GM06990 (cell line): ENCODE measurements around the gene ETV6.

ENCODE experiments used
- DNase-seq: peaks from one replicate; pipeline ENCODE4 v3.0.0-alpha.2; 2011; ENCODE audit not compliant: insufficient read length; ENCODE audit errors: extremely low read depth
- H3K27me3 ChIP-seq: replicated peaks from 2 replicates; pipeline ENCODE4 v1.6.0; 2011; ENCODE audit warnings: low read length; ENCODE audit not compliant: control insufficient read depth, insufficient read depth
- H3K36me3 ChIP-seq: 2 replicates; pipeline ENCODE4 v1.5.1; 2011; ENCODE audit warnings: low read length; ENCODE audit not compliant: control insufficient read depth, insufficient read depth
- H3K4me3 ChIP-seq: replicated peaks from 2 replicates; pipeline ENCODE4 v1.5.1; 2011; ENCODE audit warnings: low read depth, mild to moderate bottlenecking, control low read depth, low read length
- TF ChIP-seq, protein P1 (sequence below): IDR thresholded peaks from 2 replicates; pipeline ENCODE4 v1.5.1; 2011; ENCODE audit warnings: low read length, control low read depth, mild to moderate bottlenecking, inconsistent platforms; ENCODE audit not compliant: insufficient read depth, poor library complexity, severe bottlenecking

ETV6 gene

GRCh38 chr12:11897923-11898322 is 248.4 kb downstream of the ETV6 start:
- Histone ChIP-seq H3K27me3 (no peaks in the 10 kb centered on the region), H3K36me3 (peaks cover 9% of the 10 kb centered on the region), H3K4me3 (no peak overlapping the region)
- no peak for DNase-seq
- TF ChIP-seq, protein P1, sequence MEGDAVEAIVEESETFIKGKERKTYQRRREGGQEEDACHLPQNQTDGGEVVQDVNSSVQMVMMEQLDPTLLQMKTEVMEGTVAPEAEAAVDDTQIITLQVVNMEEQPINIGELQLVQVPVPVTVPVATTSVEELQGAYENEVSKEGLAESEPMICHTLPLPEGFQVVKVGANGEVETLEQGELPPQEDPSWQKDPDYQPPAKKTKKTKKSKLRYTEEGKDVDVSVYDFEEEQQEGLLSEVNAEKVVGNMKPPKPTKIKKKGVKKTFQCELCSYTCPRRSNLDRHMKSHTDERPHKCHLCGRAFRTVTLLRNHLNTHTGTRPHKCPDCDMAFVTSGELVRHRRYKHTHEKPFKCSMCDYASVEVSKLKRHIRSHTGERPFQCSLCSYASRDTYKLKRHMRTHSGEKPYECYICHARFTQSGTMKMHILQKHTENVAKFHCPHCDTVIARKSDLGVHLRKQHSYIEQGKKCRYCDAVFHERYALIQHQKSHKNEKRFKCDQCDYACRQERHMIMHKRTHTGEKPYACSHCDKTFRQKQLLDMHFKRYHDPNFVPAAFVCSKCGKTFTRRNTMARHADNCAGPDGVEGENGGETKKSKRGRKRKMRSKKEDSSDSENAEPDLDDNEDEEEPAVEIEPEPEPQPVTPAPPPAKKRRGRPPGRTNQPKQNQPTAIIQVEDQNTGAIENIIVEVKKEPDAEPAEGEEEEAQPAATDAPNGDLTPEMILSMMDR: no peak

GRCh38 chr12:11901701-11902524 is 252.4 kb downstream of the ETV6 start:
- Histone ChIP-seq H3K4me3 (no peak overlapping the region), H3K27me3 (no peaks in the 10 kb centered on the region), H3K36me3 (no peaks in the 10 kb centered on the region)
- no peak for DNase-seq
- TF ChIP-seq, protein P1: no peak

- Histone ChIP-seq H3K27me3 (no peaks in the 10 kb centered on the region), H3K36me3 (no peaks in the 10 kb centered on the region), H3K4me3 (no peak overlapping the region)
- TF ChIP-seq, protein P1: no peak
- DNase-seq: no peak
Observed at GRCh38 chr12:11902525-11902875, 253.0 kb downstream of the ETV6 start.

GRCh38 chr12:11904124-11904523 is 254.7 kb downstream of the ETV6 start:
- TF ChIP-seq, protein P1: no peak
- H3K27me3 ChIP-seq: no peaks in the 10 kb centered on the region
- no peak overlapping the region for H3K4me3 ChIP-seq
- H3K36me3 ChIP-seq: no peaks in the 10 kb centered on the region
- DNase-seq: no peak

DNA sequence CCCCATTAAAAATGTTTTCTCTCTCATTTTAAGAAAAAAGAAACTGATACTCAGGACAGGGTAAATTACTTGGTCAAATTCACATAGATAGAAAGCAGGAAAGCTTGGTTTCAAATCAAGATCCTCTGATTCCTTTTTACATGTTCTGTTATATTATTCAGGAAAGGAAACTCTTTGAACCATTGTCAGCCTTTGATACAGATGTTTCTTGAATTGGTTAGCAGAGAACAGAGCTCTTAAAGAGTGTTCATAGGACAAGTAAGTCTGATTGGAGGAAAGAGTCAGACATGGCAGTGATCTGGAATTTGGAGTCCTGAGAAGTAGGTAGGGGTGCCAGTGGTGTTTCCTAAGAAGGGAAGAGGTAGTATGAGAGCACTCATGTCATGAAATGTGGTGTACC is 256.1 kb downstream of the ETV6 start:
- no peak overlapping the region for H3K4me3 ChIP-seq
- DNase-seq: no peak
- TF ChIP-seq, protein P1: no peak
- H3K36me3 ChIP-seq: no peaks in the 10 kb centered on the region
- no peaks in the 10 kb centered on the region for H3K27me3 ChIP-seq
